HL-60 (cell line): ENCODE measurements around the gene CAPZA1.

ENCODE experiments used
- DNase-seq, 2 experiments: peaks; one replicate each; pipeline ENCODE4 v3.0.0-alpha.2; 2010 to 2020; ENCODE audit warnings: low read depth in 1 of 2, low spot score in 1 of 2
- H3K27ac ChIP-seq: fragments of 250-450 bp; sonication (Bioruptor Pico); replicated peaks from 2 replicates; pipeline ENCODE4 v1.5.1; 2020; ENCODE audit warnings: mild to moderate bottlenecking, moderate library complexity
- H3K27me3 ChIP-seq: fragments of 250-450 bp; sonication (Bioruptor Pico); 2 replicates; pipeline ENCODE4 v1.5.1; 2021; ENCODE audit warnings: mild to moderate bottlenecking, moderate library complexity; ENCODE audit not compliant: insufficient read depth, poor library complexity, severe bottlenecking
- H3K4me3 ChIP-seq: replicated peaks from 2 replicates; pipeline ENCODE4 v1.5.1; 2011; ENCODE audit warnings: mild to moderate bottlenecking, control low read depth, low read length; ENCODE audit not compliant: insufficient read depth
- GABPA ChIP-seq: IDR thresholded peaks from 2 replicates; pipeline ENCODE4 v1.6.1; 2012; ENCODE audit warnings: low read depth
- POLR2AphosphoS5 ChIP-seq: IDR thresholded peaks from 2 replicates; pipeline ENCODE4 v1.6.1; 2012; ENCODE audit warnings: low read depth
- SPI1 ChIP-seq: IDR thresholded peaks from 2 replicates; pipeline ENCODE4 v1.6.1; 2012; ENCODE audit warnings: low read depth, mild to moderate bottlenecking, borderline replicate concordance
- TF ChIP-seq, protein P1 (sequence below): IDR thresholded peaks from one replicate; pipeline ENCODE4 v1.5.1; 2011; ENCODE audit warnings: low read length, control low read depth, inconsistent platforms; ENCODE audit not compliant: insufficient read depth
- TF ChIP-seq, protein P2 (sequence below): IDR thresholded peaks from 2 replicates; pipeline ENCODE4 v1.6.1; 2012; ENCODE audit warnings: low read depth; ENCODE audit not compliant: insufficient replicate concordance

CAPZA1 gene

DNA sequence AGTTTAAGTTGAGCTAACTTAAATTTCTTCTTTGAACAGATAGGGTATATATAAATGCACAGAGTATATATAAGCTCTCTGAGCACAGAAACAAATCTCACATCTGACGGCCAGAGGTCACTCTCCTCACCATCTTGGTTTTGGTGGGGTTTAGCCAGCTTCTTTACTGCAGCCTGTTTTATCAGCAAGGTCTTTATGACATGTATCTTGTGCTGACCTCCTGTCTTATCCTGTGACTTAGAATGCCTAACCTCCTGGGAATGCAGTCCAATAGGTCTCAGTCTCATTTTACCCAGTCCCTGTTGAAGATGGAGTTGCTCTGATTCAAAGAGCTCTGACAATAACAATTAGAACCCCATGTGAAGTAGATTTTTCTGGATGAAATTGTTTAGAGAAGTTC lies 53.2 kb downstream of the CAPZA1 start:
- no peak for DNase-seq
- no peak for TF ChIP-seq SPI1
- TF ChIP-seq, protein P1, sequence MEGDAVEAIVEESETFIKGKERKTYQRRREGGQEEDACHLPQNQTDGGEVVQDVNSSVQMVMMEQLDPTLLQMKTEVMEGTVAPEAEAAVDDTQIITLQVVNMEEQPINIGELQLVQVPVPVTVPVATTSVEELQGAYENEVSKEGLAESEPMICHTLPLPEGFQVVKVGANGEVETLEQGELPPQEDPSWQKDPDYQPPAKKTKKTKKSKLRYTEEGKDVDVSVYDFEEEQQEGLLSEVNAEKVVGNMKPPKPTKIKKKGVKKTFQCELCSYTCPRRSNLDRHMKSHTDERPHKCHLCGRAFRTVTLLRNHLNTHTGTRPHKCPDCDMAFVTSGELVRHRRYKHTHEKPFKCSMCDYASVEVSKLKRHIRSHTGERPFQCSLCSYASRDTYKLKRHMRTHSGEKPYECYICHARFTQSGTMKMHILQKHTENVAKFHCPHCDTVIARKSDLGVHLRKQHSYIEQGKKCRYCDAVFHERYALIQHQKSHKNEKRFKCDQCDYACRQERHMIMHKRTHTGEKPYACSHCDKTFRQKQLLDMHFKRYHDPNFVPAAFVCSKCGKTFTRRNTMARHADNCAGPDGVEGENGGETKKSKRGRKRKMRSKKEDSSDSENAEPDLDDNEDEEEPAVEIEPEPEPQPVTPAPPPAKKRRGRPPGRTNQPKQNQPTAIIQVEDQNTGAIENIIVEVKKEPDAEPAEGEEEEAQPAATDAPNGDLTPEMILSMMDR: no peak
- TF ChIP-seq GABPA: no peak
- no peak overlapping the region for H3K27ac ChIP-seq
- no peaks in the 10 kb centered on the region for H3K27me3 ChIP-seq
- no peak overlapping the region for H3K4me3 ChIP-seq

DNA sequence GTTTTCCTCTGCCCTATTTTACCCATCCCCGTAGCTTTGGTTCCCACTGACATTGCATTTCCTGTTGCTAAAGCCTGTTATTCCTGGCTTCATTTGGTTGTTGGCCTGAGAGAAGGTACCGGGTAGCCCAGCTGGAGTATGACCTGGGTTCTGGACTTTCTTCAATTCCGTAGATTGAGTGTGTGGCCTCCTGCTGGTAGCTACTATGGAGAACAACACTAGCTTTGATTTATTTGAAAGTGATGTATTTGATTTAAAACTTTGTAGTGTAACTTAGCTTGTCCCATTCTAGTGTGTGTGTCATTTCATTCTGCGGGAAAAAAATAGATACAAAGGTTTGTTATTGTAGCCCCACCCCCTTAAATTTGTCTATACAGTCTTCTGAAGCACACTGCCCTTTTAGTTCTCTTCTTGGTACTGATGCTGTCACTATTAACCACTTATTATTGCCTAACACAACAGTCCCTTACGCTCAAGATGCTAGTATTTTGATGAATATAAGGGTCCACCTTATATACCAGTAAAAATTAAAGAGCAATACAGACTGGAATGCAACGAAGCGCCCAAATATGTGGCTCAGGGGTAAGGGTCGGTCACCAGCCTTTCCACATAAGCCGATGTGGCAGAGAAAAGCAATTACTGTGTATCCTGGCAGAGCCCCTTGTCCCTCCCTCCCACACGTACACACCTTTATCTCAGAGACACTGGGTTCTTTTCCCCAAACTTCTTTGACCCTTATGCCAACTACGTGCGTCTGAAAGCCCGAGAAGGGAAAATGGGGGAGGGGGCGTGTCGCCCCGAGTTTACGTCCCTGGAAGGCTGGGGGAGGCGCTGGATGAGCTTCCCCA lies 54.2 kb downstream of the CAPZA1 start:
- peak; percentile 21 to 33 for DNase-seq
- H3K4me3 ChIP-seq: peak overlapping the region; percentile 80
- H3K27ac ChIP-seq: no peak overlapping the region
- peak; percentile 40 for TF ChIP-seq POLR2AphosphoS5
- TF ChIP-seq, protein P1: no peak
- H3K27me3 ChIP-seq: no peaks in the 10 kb centered on the region

DNA sequence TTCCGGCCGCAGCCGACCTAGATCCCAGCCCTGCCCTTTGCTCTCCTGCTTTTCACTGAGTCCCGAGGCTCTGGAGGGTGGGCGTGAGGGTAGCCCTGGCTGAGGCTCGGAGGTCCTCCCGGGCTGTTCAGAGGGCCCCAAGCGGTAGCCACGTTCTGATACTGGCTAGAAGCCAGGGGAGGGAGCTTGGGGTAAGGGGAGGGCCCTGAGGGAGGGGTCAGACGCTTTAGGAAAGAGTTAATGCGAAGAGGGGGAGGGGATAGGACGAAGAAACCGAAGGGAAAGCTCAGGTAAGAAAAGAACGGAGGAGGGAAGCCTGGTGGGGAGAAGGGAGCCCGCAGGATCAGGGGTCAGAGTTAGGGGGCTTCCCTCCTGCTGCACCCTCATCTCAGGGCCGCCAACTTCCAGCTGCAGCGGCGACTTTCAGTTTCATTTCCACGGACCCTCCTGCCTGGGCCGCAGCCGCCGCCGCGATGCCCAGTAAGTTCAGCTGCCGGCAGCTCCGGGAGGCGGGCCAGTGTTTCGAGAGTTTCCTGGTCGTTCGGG lies 54.9 kb downstream of the CAPZA1 start, which contains the start of gene MOV10:
MOV10 (plus strand) TSS at position 220 of the 546 bp plus-strand sequence; CDS start at position 474, 254 bp downstream.
- peak within 1 kb of the TSS; percentile 80 for H3K4me3 ChIP-seq
- no peak for TF ChIP-seq SPI1
- H3K27me3 ChIP-seq: no peaks in the 10 kb centered on the region
- H3K27ac ChIP-seq: no peak within 1 kb of the TSS
- DNase-seq: peak; percentile 34 to 36

DNA sequence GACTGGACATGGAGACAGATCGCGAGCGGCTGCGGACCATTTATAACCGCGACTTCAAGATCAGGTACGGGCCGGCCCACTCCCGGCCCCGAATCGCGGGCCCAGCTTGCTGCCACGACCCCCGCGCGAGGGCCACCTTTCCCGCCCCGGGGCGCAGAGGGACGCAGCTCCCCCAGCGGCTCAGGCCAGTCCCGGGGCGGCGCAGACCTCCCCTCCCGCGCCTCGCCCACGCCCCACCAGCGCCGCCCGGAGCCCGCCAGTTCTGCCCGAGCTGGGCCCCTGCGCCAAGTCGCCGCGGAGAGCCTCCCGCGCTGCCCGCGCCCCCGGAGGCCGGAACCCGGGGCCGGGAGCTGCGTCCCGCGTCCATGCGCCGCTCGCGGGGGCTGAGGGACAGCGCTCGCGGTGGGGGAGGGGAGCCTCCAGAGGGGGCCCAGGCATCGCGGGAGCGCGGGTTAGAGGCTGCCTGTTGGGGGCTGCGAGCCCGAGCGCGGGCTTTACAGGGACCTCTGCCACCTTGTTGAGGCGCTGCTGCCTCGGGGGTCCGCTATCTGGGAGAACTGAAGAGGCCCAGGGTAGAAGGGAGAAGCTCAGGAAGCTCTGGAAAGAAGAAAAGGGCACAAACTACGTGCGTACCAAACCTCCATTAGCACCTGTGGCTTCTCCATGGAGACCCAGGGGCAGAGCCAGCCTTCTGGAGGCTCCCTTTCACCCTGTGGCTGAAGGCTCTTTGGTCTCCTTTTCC lies 55.5 kb downstream of the CAPZA1 start:
- no peak for DNase-seq
- no peaks in the 10 kb centered on the region for H3K27me3 ChIP-seq
- TF ChIP-seq POLR2AphosphoS5: no peak
- TF ChIP-seq GABPA: no peak
- TF ChIP-seq SPI1: no peak
- TF ChIP-seq, protein P1: no peak
- TF ChIP-seq, protein P2, sequence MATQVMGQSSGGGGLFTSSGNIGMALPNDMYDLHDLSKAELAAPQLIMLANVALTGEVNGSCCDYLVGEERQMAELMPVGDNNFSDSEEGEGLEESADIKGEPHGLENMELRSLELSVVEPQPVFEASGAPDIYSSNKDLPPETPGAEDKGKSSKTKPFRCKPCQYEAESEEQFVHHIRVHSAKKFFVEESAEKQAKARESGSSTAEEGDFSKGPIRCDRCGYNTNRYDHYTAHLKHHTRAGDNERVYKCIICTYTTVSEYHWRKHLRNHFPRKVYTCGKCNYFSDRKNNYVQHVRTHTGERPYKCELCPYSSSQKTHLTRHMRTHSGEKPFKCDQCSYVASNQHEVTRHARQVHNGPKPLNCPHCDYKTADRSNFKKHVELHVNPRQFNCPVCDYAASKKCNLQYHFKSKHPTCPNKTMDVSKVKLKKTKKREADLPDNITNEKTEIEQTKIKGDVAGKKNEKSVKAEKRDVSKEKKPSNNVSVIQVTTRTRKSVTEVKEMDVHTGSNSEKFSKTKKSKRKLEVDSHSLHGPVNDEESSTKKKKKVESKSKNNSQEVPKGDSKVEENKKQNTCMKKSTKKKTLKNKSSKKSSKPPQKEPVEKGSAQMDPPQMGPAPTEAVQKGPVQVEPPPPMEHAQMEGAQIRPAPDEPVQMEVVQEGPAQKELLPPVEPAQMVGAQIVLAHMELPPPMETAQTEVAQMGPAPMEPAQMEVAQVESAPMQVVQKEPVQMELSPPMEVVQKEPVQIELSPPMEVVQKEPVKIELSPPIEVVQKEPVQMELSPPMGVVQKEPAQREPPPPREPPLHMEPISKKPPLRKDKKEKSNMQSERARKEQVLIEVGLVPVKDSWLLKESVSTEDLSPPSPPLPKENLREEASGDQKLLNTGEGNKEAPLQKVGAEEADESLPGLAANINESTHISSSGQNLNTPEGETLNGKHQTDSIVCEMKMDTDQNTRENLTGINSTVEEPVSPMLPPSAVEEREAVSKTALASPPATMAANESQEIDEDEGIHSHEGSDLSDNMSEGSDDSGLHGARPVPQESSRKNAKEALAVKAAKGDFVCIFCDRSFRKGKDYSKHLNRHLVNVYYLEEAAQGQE: no peak
- H3K4me3 ChIP-seq: peak overlapping the region; percentile 80
- H3K27ac ChIP-seq: no peak overlapping the region
